Posterior cingulate gyrus (tissue), 11 donors: Measurements from ENCODE around the gene HSF4.

ENCODE experiments used
- DNase-seq, 10 donors: peaks; one replicate each; pipeline versions ENCODE4 v3.0.0 to v3.0.0-alpha.2; 2020 to 2021; ENCODE audit warnings: mixed read lengths in 3 of 10
- intact Hi-C: fragments of 100-400 bp; cut with DNase I; formaldehyde crosslinking; loops from one replicate; pipeline ENCODE4 v1.15.1; 2023

Gene HSF4

DNA sequence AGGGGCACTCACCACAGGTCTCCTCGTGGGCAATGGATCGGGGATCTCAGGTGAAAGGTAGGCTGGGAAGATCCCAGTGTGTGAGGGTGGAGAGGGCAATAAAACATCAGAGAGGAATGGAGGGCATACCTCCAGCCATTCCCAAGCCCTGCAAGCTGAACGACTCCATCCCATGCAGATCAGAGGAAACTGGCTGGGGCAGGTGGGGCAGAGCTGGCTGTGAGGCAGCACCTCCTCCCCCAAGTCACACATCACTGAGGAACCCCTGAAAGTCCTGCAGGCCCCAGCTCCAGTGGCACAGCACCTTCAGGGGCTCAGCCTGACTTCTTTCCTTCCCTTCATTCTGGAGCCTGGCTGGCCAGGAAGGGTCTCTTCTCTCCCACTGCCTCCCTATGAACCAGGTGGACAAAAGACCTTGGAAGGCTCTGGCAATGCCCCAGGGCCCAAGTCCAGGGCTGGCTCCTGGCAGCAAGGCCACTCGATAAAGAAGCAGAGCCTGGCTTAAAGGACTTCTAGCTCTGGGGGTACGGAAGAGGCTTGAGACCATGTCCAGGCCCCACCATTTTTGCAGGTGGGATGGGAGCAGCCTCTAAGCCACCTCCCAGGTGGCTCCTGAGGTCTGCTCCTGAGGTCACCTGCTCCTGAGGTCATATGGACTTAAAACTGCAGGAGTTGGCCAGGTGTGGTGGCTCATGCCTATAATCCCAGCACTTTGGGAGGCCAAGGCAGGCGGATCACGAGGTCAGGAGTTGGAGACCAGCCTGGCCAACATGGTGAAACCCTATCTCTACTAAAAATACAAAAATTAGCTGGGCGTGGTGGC, 48.9 kb downstream of the HSF4 start:
- no peak for DNase-seq
- intact Hi-C loops = no loop called here

GRCh38 chr16:67215706-67216105, 51.2 kb downstream of the HSF4 start:
- intact Hi-C loops = no loop called here

GRCh38 chr16:67216612-67217490, 52.3 kb downstream of the HSF4 start:
- intact Hi-C loops = no loop called here
- no peak for DNase-seq

More at GRCh38 chr16:67215706-67216105, 51.2 kb downstream of the HSF4 start:
- DNase-seq = no peak
